IPS-NIHi7 (cell line): Measurements from ENCODE around the gene TTC24.
A peak's percentile ranks its signal among the peaks of the same experiment; 100 is the strongest.
"Not testable (repeated sequence)": the region's sequence is repeated elsewhere in the genome, so short reads cannot be mapped to it uniquely, and the experiment has no call there.

Experiments
- DNase-seq: peaks from one replicate; pipeline ENCODE4 v3.0.0; 2012; ENCODE audit warnings: mixed read lengths; ENCODE audit errors: extremely low spot score

The TTC24 gene

GRCh38 chr1:156608036-156608674 lies 28.6 kb downstream of the TTC24 start:
- DNase-seq, result peak; percentile 72

DNA sequence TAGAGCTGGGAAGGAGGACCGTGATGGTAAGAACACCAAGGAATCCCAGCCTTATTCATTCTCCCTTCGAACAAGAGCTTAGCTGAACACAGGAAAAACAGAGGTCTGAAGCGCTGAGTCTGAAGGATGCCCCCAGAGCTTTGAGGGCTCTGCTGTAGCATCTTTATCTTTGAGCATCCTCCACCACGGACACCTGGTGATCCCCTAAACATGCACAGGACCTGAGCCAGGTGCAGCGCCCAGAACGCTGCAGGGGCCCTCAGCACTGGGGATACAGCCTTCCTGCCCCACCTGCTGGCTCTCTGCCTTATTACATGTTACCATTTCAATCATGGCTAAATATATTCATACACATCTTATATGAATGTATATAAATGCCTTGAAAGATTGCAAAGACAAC lies 29.5 kb downstream of the TTC24 start:
- DNase-seq, result peak; percentile 48

DNA sequence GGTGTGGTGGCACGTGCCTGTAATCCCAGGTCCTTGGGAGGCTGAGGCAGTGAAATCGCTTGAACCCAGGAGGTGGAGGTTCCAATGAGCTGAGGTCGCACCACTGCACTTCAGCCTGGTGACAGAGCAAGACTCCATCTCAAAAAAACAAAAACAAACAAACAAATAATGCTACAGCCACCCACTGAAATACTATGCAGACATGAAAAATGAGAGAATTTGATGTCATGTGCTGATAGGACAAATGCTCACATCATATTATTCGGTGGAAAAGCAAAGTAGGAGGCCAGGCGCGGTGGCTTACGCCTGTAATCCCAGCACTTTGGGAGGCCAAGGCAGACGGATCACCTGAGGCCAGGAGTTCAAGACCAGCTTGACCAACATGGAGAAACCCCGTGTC lies 30.5 kb downstream of the TTC24 start:
- DNase-seq, result not testable (repeated sequence)

DNA sequence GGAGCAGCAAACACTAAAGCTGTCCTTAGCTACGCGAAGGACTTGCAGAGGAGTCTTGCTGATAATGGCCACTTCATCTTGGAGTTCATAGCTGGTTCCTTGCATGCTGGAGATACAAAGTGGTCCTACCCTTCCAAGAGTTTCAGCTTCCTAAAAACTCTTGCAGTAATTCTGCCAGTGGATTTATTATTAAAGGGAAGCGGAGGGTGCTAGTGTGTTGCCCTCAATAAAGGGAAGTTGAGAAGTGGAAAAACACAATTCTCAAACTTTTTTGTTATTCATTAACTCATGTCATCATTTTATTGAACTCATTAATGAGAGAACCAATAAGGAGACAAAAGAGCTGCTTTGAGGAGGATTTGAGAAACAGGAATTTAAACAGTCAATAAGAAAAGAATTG lies 33.1 kb downstream of the TTC24 start:
- no peak for DNase-seq

DNA sequence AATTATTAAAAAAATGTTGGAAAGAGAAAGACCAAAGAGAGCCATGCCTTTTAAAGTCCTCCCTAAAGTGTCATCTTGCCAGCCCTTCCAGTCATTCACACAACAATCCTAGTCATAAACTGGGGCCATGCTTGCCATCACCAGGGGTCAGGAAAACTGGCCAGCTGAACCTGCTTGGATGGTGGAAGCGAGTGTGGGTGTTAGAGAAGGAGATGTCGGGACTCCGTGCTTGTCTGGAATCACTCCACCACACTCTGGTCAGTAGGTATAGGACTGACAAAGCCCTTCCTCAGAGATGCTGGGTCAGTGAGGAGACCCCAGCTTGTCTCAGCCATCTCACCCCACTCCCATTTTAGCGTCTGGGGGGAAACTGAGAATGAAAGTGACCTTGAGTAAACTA lies 36.4 kb downstream of the TTC24 start:
- DNase-seq, result no peak

DNA sequence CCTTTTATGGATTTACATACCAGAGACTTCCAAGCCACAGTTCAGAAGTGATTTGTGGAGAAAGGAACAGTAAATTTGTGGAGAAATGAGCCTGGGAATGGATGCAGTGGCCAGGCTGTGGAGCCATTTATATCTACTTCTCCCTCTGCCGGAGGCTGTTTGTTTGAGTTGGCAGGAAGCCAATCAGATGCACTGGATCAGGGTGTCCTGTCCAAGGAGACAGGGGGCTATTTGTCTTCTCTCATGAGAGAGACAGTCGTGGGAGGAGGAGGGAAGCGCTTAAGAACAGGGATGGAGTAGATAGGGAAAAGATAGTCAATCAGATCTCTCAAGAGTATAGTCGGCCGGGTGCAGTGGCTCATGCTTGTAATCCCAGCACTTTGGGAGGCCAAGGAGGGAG lies 36.9 kb downstream of the TTC24 start:
- DNase-seq, result no peak

DNA sequence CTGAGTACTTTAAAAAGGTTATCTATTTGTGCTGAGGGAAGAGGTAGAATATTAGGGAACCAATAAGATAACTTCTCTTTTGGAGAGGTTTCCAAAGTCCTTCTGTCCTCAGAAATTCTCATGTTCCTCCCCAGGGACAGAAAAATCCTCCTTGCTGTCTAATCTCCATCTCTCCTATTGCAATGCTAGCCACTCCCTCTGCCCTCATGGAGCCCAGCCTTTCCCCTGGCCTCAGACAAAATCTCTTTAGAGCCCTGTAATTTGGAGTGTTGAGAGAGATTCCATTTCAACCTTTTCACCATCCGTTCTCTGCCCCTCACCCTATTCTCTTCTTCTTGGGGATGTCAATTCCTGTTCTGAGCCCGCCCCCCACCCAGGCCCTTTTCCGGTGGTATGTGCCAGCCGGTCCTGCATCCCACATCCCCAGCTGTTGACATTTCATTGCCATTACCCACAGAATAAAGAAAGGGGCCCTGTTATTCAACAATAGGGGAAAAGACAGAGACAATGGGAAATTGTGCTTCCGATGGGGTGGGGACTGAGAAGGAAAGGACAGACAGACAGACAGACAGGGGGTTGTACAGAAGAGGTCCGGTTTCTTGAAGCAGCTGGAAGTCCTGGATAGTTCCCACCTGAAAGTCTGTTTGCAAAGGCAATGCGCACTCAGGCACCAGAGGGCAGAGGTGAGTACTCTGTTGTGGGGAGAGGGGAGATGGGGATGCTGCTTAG lies 39.5 kb downstream of the TTC24 start, which contains the start of gene HAPLN2:
TSS of gene HAPLN2 (plus strand) at position 563 of the 729 bp plus-strand sequence. CDS start 4,076 bp downstream, outside the sequence.
- peak; percentile 71 for DNase-seq

GRCh38 chr1:156619582-156619955 lies 40.0 kb downstream of the TTC24 start:
- no peak for DNase-seq

DNA sequence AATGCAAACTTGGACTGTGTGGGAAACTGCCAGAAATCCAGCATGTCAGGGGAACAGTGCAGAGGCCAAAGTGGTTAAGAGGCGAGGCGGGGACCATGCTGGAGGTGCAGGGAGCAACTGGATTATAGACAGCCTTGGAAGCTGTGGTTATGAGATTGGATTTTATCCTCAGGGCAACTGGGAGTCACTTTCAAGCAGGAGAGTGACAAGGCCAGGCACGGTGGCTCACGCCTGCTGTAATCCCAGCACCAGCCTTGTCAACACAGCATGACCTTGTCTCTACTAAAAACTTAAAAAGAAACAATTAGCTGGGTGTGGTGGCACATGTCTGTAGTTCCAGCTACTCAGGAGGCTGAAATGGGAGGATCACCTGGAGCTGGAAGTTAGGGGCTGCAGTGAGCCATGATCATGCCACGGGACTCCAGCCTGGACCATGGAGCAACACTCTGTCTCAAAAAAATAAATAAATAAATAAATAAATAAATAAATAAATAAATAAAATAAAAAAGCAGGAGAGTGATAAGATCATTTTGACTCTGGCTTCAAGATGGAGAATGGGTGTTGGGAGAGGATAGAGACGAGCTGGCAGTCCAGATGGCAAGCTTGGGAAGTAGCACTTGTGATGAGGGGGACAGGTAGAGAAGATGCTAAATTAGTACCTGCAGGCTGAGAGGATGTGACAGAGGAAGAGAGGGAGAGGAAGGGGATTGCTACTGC lies 43.2 kb downstream of the TTC24 start:
- no peak for DNase-seq

DNA sequence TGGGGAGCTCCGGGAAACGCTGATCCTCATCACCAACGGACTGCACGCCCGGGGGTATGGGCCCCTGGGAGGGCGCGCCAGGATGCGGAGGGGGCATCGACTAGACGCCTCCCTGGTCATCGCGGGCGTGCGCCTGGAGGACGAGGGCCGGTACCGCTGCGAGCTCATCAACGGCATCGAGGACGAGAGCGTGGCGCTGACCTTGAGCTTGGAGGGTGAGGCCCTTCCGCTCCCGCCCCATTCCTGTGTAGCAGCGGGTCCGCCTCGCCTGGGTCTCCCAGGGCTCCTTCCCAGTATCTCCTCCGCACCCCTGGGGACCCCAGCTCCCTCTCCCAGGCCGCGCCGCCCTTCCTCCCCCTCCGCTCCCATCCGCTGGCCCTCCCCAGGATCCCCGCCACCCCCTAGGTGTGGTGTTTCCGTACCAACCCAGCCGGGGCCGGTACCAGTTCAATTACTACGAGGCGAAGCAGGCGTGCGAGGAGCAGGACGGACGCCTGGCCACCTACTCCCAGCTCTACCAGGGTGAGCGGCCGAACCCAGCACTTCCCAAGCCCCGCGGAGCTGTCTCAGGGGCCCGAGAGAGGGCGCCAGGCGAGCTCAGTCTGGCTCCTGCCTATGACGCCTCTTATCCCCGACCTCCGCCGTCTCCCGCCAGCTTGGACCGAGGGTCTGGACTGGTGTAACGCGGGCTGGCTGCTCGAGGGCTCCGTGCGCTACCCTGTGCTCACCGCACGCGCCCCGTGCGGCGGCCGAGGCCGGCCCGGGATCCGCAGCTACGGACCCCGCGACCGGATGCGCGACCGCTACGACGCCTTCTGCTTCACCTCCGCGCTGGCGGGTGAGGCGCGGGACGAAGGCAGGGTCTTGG lies 44.7 kb downstream of the TTC24 start:
- peak; percentile 78 for DNase-seq

DNA sequence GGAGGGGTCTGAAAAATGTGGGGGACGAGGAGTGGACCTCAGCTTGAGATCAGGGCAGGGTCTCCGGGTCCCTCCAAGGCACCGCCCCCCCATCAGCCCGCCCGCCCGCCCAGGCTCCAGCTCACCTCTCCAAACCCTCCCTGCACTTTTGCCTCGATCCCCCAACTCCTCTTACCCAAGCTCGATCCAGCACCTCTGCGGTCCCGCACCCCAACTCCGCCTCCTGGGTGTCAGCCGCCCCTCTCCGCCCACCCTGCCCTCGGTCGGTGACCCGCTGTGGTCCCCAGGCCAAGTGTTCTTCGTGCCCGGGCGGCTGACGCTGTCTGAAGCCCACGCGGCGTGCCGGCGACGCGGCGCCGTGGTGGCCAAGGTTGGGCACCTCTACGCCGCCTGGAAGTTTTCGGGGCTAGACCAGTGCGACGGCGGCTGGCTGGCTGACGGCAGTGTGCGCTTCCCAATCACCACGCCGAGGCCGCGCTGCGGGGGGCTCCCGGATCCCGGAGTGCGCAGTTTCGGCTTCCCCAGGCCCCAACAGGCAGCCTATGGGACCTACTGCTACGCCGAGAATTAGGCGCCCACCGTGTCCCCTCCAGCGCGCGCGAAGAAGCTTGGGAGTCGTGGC lies 45.4 kb downstream of the TTC24 start:
- DNase-seq, result no peak

DNA sequence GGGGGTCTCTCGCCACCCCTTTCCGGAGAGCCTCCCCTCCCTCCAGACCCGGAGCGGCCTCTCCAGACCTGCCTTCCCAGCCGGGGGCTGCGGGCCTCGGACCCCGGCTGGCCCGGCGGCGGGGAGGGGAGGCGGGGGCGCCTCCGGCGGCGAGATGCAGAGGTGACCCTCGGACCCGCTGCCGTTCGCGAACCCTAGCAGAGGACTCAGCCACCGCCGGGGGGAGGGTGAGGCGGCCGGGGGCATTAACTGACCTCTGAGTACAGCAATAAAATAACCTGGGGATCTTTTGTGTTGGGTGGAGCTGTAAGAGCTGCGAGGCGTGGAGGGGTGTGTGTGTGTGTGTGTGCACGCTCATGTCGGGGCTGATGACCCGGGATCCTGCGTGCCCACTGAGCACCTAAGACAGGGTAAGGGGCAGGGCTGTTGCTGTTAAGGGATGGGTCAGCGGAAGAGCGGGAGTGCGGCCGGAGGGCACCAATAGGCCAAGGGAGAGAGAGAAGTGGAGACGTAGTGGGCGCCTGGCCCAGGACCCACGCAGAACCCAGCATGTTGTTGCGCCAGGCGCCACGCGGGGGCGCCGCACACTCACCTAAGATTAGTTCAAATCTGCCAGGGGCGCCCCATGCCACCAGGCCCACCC lies 46.0 kb downstream of the TTC24 start:
- DNase-seq, result peak; percentile 60

DNA sequence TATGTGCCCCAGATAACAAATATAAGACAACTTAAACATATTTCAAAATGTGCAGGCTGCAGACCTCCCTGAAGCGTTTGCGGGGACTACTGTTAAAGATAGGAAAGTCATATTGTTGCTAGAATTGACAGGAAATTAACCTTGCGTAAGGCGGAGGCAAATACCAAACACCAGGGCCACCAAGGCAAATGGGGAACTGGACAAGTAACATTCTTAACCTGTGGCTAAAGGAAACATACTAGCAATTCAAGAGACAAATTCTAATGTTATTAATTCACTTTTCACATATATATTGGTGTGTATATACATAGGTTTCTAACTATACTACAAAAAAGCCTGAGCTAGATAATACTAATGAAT lies 46.5 kb downstream of the TTC24 start:
- DNase-seq, result no peak

DNA sequence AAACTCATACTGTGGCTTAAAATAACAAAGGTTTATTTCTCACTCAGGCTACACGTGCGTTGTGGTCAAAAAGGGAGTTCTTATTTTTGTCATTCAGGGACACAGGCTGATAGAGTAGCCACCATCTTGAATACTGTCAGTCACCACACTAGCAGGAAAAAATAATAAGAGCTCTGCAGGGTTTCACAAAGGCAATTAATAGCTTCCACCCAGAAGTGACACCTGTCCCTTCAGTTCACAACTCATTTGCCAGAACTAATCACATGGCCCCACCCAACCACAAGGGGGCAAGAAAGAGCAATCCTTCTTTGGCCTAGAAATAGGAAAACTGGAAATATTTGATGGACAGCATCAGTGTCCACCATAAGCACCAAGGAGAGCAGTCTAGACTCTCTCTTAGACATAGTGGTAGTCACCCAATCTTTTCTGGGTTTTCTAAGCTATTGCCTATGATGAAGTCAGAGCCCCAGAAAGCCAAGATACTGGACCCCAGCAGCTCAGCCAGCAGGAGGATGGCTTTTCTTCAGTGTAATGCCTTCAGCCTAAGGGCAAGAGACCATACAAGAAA lies 47.9 kb downstream of the TTC24 start:
- DNase-seq, result no peak

DNA sequence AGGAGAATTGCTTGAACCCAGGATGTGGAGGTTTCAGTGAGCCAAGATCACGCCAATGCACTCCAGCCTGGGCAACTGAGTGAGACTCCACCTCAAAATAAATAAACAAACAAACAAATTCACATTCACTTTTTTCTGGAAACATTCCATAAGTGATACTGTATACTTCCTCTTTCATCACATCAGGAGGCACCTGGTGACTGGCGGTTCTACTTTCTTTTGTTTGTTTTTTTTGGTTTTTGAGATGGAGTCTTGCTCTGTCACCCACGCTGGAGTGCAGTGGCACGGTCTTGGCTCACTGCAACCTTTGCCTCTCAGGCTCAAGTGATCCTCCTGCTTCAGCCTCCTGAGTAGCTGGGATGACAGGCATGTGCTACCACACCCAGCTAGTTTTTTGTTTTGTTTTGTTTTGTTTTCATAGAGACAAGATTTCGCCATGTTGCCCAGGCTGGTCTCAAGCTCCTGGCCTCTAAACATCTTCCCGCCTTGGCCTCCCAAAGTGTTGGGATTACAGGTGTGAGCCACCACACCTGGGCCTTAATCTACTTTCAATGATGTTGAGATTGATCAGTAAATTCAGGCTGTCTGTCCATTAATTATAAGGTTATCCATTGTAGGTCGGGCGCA lies 50.4 kb downstream of the TTC24 start:
- no peak for DNase-seq

- DNase-seq, result not testable (repeated sequence)
Observed at GRCh38 chr1:156631152-156631551, 51.6 kb downstream of the TTC24 start.

- no peak for DNase-seq
Observed at GRCh38 chr1:156632355-156632754, 52.8 kb downstream of the TTC24 start.
